Spleen (tissue), 11 donors: ENCODE measurements around the gene SLC5A11. TPM values are rescaled to one million over a fixed set of nuclear protein-coding genes. Genes with fewer than 3 reads are reported as not detected.
"Not testable (repeated sequence)": the region's sequence is repeated elsewhere in the genome, so short reads cannot be mapped to it uniquely, and the experiment has no call there.

Source experiments
- DNase-seq: peaks from one replicate; pipeline ENCODE4 v3.0.0-alpha.2; 2020
- H3K27ac ChIP-seq, 8 donors: fragments of 200-600 bp; sonication (generic) in 7 of 8; 1 replicate in 4 of 8; 2 replicates in 4 of 8; pipeline versions ENCODE4 v1.5.0 to v1.8.0; 2016 to 2021; ENCODE audit warnings: inconsistent platforms in 4 of 8, mild to moderate bottlenecking in 4 of 8, moderate library complexity in 1 of 8
- H3K27me3 ChIP-seq, 7 donors: fragments of 200-600 bp; sonication (generic) in 6 of 7; replicated peaks in 1 of 7; 1 replicate in 4 of 7; 2 replicates in 3 of 7; pipeline versions ENCODE4 v1.5.0 to v1.8.0; 2016 to 2021; ENCODE audit warnings: inconsistent platforms in 3 of 7, mild to moderate bottlenecking in 1 of 7
- H3K36me3 ChIP-seq, 6 donors: fragments of 200-600 bp; sonication (generic) in 5 of 6; 1 replicate in 4 of 6; 2 replicates in 2 of 6; pipeline versions ENCODE4 v1.5.0 to v1.8.0; 2016 to 2021; ENCODE audit warnings: inconsistent platforms in 2 of 6
- H3K4me1 ChIP-seq, 6 donors: fragments of 200-600 bp; sonication (generic) in 5 of 6; 1 replicate in 3 of 6; 2 replicates in 3 of 6; pipeline versions ENCODE4 v1.5.0 to v1.8.0; 2016 to 2021; ENCODE audit warnings: inconsistent platforms in 3 of 6
- H3K4me3 ChIP-seq, 8 donors: fragments of 200-600 bp; sonication (generic) in 7 of 8; 1 replicate in 4 of 8; 2 replicates in 4 of 8; pipeline versions ENCODE4 v1.5.0 to v1.8.0; 2016 to 2021; ENCODE audit warnings: inconsistent platforms in 4 of 8, mild to moderate bottlenecking in 4 of 8, moderate library complexity in 2 of 8
- H3K9me3 ChIP-seq, 8 donors: fragments of 200-600 bp; sonication (generic) in 7 of 8; 1 replicate in 4 of 8; 2 replicates in 4 of 8; pipeline versions ENCODE4 v1.5.0 to v1.8.0; 2016 to 2021; ENCODE audit warnings: inconsistent platforms in 4 of 8
- CTCF ChIP-seq, 11 experiments: fragments of 200-600 bp in 7 of 11; fragments of 450-650 bp in 4 of 11; sonication (generic) in 4 of 11; IDR thresholded peaks in 8 of 11; conservative IDR thresholded peaks in 3 of 11; 1 replicate in 7 of 11; 2 replicates in 4 of 11; pipeline versions ENCODE4 v1.4.0 to v1.8.0; 2016 to 2021; ENCODE audit warnings: antibody characterized with exemption in 11 of 11, inconsistent platforms in 4 of 11, mild to moderate bottlenecking in 1 of 11
- POLR2A ChIP-seq, 3 donors: fragments of 450-650 bp; IDR thresholded peaks; one replicate each; pipeline ENCODE4 v1.5.1; 2017; ENCODE audit warnings: antibody characterized with exemption in 3 of 3, mild to moderate bottlenecking in 1 of 3
- POLR2AphosphoS5 ChIP-seq, 3 donors: sonication (generic); formaldehyde crosslinking; IDR thresholded peaks; one replicate each; pipeline ENCODE4 v1.5.1; 2017; ENCODE audit warnings: antibody characterized with exemption in 3 of 3
- WGBS, 5 donors: extraction: QIAGEN DNeasy Blood & Tissue Kit in 3 of 5; methylation state at CpG; one replicate each; pipeline versions ENCODE4 v1.1.5 to v1.1.7; 2013 to 2018; 5-methylcytosine and 5-hydroxymethylcytosine counted together
- intact Hi-C: fragments of 100-400 bp; cut with DNase I; formaldehyde crosslinking; loops from one replicate; pipeline ENCODE4 v1.15.0; 2023; ENCODE audit warnings: low total_unique reads
- polyA plus RNA-seq, 3 donors: library from polyadenylated mRNA; stranded (reverse); fragments of 200-250 nt; gene quantifications; one replicate each; pipeline ENCODE4 v1.2.1, GENCODE V29; 2013
- total RNA-seq, 7 donors: library from RNA; depleted of rRNA in 3 of 7; stranded (reverse); fragments of >200 nt in 3 of 7; fragmentation: NEBNext Ultra II Directional in 4 of 7; extraction: Animal tissue kit (Norgen Biotek cat#: 25700) in 4 of 7; gene quantifications; one replicate each; pipeline versions ENCODE4 v1.1.0 to v1.2.1, GENCODE V29; 2016 to 2021
- donor health status: healthy with polysubstance abuse.
- donor health status: DM: no; HTN: no; CAD: no; lungs with moderate emphysema.
- donor health status: DM: no; HTN: no; CAD: no.
- donor health status: Bipolar disorder and iron deficiency.
- donor health status: healthy.
- donor health status: DM: no; HTN: no; CAD: no.
- donor health status: DM: yes; HTN: yes; CAD: no.

The SLC5A11 gene
- total and polyA plus RNA-seq, 10 donors, result 0.14 to 1.9 (median 0.46) TPM; not detected in 3

- 71 to 83% (median 75%) methylated on average over 11 to 12 of the region's 12 CpGs for WGBS, 5 donors
- intact Hi-C loops, result no loop called here
- Histone ChIP-seq H3K4me3 (no peak overlapping the region), H3K27ac (no peak overlapping the region), H3K9me3 (peaks cover 0 to 16% (median 5%) of the 10 kb centered on the region in 8 donors), H3K4me1 (no peaks in the 10 kb centered on the region), H3K36me3 (no peaks in the 10 kb centered on the region), H3K27me3 (no peaks in the 10 kb centered on the region)
- DNase-seq, result peak; percentile 16
- no peak for TF ChIP-seq POLR2A (IDR thresholded peaks at IDR 0.05)
Measured at GRCh38 chr16:24883714-24884151, 38.0 kb downstream of the SLC5A11 start.

- TF ChIP-seq POLR2AphosphoS5 (IDR thresholded peaks at IDR 0.05) (no peak), POLR2A (IDR thresholded peaks at IDR 0.05) (no peak), CTCF (IDR thresholded peaks at IDR 0.05 in 8 of 11, conservative IDR thresholded peaks at IDR 0.05 in 3 of 11) (no peak)
- H3K4me1 ChIP-seq, result no peaks in the 10 kb centered on the region
- H3K36me3 ChIP-seq, result no peaks in the 10 kb centered on the region
- no peak for DNase-seq
- 96 to 99% (median 98%) methylated on average over 2 of the region's 2 CpGs for WGBS, 5 donors
- H3K27me3 ChIP-seq, result peaks cover 0 to 7% (median 0%) of the 10 kb centered on the region in 7 donors
- H3K4me3 ChIP-seq, result no peak overlapping the region
- intact Hi-C loops, result no loop called here
- peaks cover 0 to 16% (median 0%) of the 10 kb centered on the region in 8 donors for H3K9me3 ChIP-seq
- no peak overlapping the region for H3K27ac ChIP-seq
Measured at GRCh38 chr16:24887472-24887871, 41.7 kb downstream of the SLC5A11 start.

GRCh38 chr16:24890746-24891145 is 45.0 kb downstream of the SLC5A11 start:
- no peaks in the 10 kb centered on the region for H3K4me1 ChIP-seq
- intact Hi-C loops, result no loop called here
- peak; percentile 25 for DNase-seq
- peaks cover 0 to 7% (median 0%) of the 10 kb centered on the region in 7 donors for H3K27me3 ChIP-seq
- no peaks in the 10 kb centered on the region for H3K36me3 ChIP-seq
- H3K27ac ChIP-seq, result no peak overlapping the region
- H3K9me3 ChIP-seq, result peaks cover 0 to 16% (median 0%) of the 10 kb centered on the region in 8 donors
- H3K4me3 ChIP-seq, result no peak overlapping the region
- TF ChIP-seq POLR2A (IDR thresholded peaks at IDR 0.05), result no peak
- no peak for TF ChIP-seq POLR2AphosphoS5 (IDR thresholded peaks at IDR 0.05)
- no peak for TF ChIP-seq CTCF (IDR thresholded peaks at IDR 0.05 in 8 of 11, conservative IDR thresholded peaks at IDR 0.05 in 3 of 11)
- 77 to 87% (median 84%) methylated on average over 13 of the region's 13 CpGs for WGBS, 5 donors

GRCh38 chr16:24896439-24896838 is 50.7 kb downstream of the SLC5A11 start:
- Histone ChIP-seq H3K9me3 (peaks cover 0 to 10% (median 0%) of the 10 kb centered on the region in 8 donors), H3K27me3 (no peaks in the 10 kb centered on the region), H3K4me3 (no peak overlapping the region), H3K27ac (no peak overlapping the region), H3K4me1 (no peaks in the 10 kb centered on the region), H3K36me3 (no peaks in the 10 kb centered on the region)
- TF ChIP-seq CTCF (IDR thresholded peaks at IDR 0.05 in 8 of 11, conservative IDR thresholded peaks at IDR 0.05 in 3 of 11), result no peak
- TF ChIP-seq POLR2AphosphoS5 (IDR thresholded peaks at IDR 0.05), result no peak
- intact Hi-C loops, result no loop called here
- WGBS, 5 donors, result 45 to 83% (median 57%) methylated on average over 1 of the region's 1 CpG
- no peak for DNase-seq

GRCh38 chr16:24897522-24897921 is 51.8 kb downstream of the SLC5A11 start:
- 56 to 85% (median 63%) methylated on average over 2 of the region's 2 CpGs for WGBS, 5 donors
- intact Hi-C loops, result not testable (repeated sequence)

More at GRCh38 chr16:24897522-24897921, 51.8 kb downstream of the SLC5A11 start:
- H3K27ac ChIP-seq, DNase-seq, H3K27me3 ChIP-seq, H3K36me3 ChIP-seq, H3K4me3 ChIP-seq, H3K9me3 ChIP-seq, H3K4me1 ChIP-seq: not testable (repeated sequence)
